ENCODE measurements around the gene ARHGAP23. TPM values are rescaled to one million over a fixed set of nuclear protein-coding genes. Genes with fewer than 3 reads are reported as not detected.
A peak's percentile ranks its signal among the peaks of the same experiment; 100 is the strongest.

Gene ARHGAP23
- total RNA-seq, 2 donors from 2014 or later, result 5.2 to 10.9 TPM

- DNase-seq (no peak), ATAC-seq (no peak)
- intact Hi-C loops (cut with DNase I), result no loop called here
- Histone ChIP-seq H3K4me1 (peaks cover 6% of the 10 kb centered on the region), H3K27me3 (peaks cover 0 to 8% of the 10 kb centered on the region in 2 donors), H3K36me3 (replicated peaks in 1 of 2; ENCODE audit: insufficient read depth in 1 of 2, low read depth in 2 of 2) (no peaks in the 10 kb centered on the region), H3K4me3 (no peak overlapping the region), H3K27ac (no peak overlapping the region), H3K9me3 (no peaks in the 10 kb centered on the region)
- 52 to 62% methylated on average over 9 to 13 of the region's 13 CpGs for WGBS, 2 donors
- TF ChIP-seq CTCF (IDR thresholded peaks at IDR 0.05) (no peak), POLR2A (IDR thresholded peaks at IDR 0.05) (no peak)
These were observed 105.7 kb downstream of the ARHGAP23 start for GRCh38 chr17:38533866-38534497.

GRCh38 chr17:38534498-38534885 lies 106.2 kb downstream of the ARHGAP23 start:
- Histone ChIP-seq H3K27ac (no peak overlapping the region), H3K4me1 (peaks cover 11% of the 10 kb centered on the region), H3K4me3 (no peak overlapping the region), H3K9me3 (no peaks in the 10 kb centered on the region), H3K27me3 (peaks cover 0 to 8% of the 10 kb centered on the region in 2 donors), H3K36me3 (replicated peaks in 1 of 2; ENCODE audit: insufficient read depth in 1 of 2, low read depth in 2 of 2) (no peaks in the 10 kb centered on the region)
- WGBS, 2 donors, result 43 to 57% methylated on average over 7 of the region's 7 CpGs
- DNase-seq (no peak), ATAC-seq (no peak)
- intact Hi-C loops (cut with DNase I), result no loop called here
- TF ChIP-seq POLR2A (IDR thresholded peaks at IDR 0.05) (no peak), CTCF (IDR thresholded peaks at IDR 0.05) (no peak)

GRCh38 chr17:38535886-38536285 lies 107.6 kb downstream of the ARHGAP23 start:
- H3K36me3 ChIP-seq (replicated peaks in 1 of 2; ENCODE audit: insufficient read depth in 1 of 2, low read depth in 2 of 2), result no peaks in the 10 kb centered on the region
- peaks cover 11% of the 10 kb centered on the region for H3K4me1 ChIP-seq
- DNase-seq (no peak), ATAC-seq (no peak)
- peaks cover 0 to 8% of the 10 kb centered on the region in 2 donors for H3K27me3 ChIP-seq
- no peak for TF ChIP-seq POLR2A (IDR thresholded peaks at IDR 0.05)
- TF ChIP-seq CTCF (IDR thresholded peaks at IDR 0.05), result no peak
- WGBS, 2 donors, result 69 to 77% methylated on average over 8 of the region's 8 CpGs
- no peak overlapping the region for H3K4me3 ChIP-seq
- H3K27ac ChIP-seq, result no peak overlapping the region
- H3K9me3 ChIP-seq, result no peaks in the 10 kb centered on the region
- intact Hi-C loops (cut with DNase I), result no loop called here

- ATAC-seq (no peak), DNase-seq (no peak)
- no peaks in the 10 kb centered on the region for H3K9me3 ChIP-seq
- no peak overlapping the region for H3K4me3 ChIP-seq
- TF ChIP-seq POLR2A (IDR thresholded peaks at IDR 0.05), result no peak
- TF ChIP-seq CTCF (IDR thresholded peaks at IDR 0.05), result no peak
- H3K27ac ChIP-seq, result no peak overlapping the region
- intact Hi-C loops (cut with DNase I), result no loop called here
- peaks cover 0 to 8% of the 10 kb centered on the region in 2 donors for H3K27me3 ChIP-seq
- peaks cover 11% of the 10 kb centered on the region for H3K4me1 ChIP-seq
- WGBS, 2 donors, result 84 to 90% methylated on average over 3 to 4 of the region's 4 CpGs
- H3K36me3 ChIP-seq (replicated peaks in 1 of 2; ENCODE audit: insufficient read depth in 1 of 2, low read depth in 2 of 2), result no peaks in the 10 kb centered on the region
These were observed 108.4 kb downstream of the ARHGAP23 start for GRCh38 chr17:38536661-38537060.

- no peaks in the 10 kb centered on the region for H3K36me3 ChIP-seq (replicated peaks in 1 of 2; ENCODE audit: insufficient read depth in 1 of 2, low read depth in 2 of 2)
- H3K4me1 ChIP-seq, result peaks cover 11% of the 10 kb centered on the region
- TF ChIP-seq POLR2A (IDR thresholded peaks at IDR 0.05) (no peak), CTCF (IDR thresholded peaks at IDR 0.05) (no peak)
- 44 to 47% methylated on average over 7 to 9 of the region's 9 CpGs for WGBS, 2 donors
- no peaks in the 10 kb centered on the region for H3K9me3 ChIP-seq
- intact Hi-C loops (cut with DNase I), result no loop called here
- no peaks in the 10 kb centered on the region for H3K27me3 ChIP-seq
- H3K27ac ChIP-seq, result peak overlapping the region in 1 of 4 donors; percentile 25
- DNase-seq (peak in 3 of 4 donors; percentile 41 to 58 (median 41)), ATAC-seq (peak; percentile 70)
- no peak overlapping the region for H3K4me3 ChIP-seq
These were observed 110.6 kb downstream of the ARHGAP23 start for GRCh38 chr17:38538906-38539305.
